ENCODE data around the gene PALLD. TPM values are rescaled to one million over a fixed set of nuclear protein-coding genes. Genes with fewer than 3 reads are reported as not detected.
A peak's percentile ranks its signal among the peaks of the same experiment; 100 is the strongest.

The PALLD gene
- total RNA-seq, 1 donor from 2014 or later = 16.4 TPM

DNA sequence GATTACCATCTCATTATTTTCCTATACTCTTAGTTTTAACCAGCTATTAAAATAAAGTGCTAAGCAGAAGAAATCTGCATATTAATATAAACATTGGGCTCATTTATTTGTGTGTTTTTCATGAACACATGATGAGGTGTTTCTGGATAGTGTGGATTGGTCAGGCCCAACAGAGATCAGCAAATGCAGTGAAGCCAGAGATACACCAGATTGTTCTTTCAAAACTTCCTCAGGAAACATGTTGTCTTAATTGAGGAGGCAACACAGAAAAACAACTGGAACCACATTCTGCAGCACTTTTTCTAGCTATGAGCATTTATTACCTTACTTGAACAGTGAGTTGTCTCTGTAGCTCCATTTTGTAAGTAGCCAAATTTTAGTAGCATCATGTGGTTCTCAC lies 69.9 kb downstream of the PALLD start:
- TF ChIP-seq, protein P1, sequence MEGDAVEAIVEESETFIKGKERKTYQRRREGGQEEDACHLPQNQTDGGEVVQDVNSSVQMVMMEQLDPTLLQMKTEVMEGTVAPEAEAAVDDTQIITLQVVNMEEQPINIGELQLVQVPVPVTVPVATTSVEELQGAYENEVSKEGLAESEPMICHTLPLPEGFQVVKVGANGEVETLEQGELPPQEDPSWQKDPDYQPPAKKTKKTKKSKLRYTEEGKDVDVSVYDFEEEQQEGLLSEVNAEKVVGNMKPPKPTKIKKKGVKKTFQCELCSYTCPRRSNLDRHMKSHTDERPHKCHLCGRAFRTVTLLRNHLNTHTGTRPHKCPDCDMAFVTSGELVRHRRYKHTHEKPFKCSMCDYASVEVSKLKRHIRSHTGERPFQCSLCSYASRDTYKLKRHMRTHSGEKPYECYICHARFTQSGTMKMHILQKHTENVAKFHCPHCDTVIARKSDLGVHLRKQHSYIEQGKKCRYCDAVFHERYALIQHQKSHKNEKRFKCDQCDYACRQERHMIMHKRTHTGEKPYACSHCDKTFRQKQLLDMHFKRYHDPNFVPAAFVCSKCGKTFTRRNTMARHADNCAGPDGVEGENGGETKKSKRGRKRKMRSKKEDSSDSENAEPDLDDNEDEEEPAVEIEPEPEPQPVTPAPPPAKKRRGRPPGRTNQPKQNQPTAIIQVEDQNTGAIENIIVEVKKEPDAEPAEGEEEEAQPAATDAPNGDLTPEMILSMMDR (IDR thresholded peaks at IDR 0.05; ENCODE audit: unreplicated experiment) = no peak
- no peak for DNase-seq (ENCODE audit: low spot score)
- H3K4me3 Mint-ChIP-seq (ENCODE audit: unreplicated experiment) = no peak overlapping the region

DNA sequence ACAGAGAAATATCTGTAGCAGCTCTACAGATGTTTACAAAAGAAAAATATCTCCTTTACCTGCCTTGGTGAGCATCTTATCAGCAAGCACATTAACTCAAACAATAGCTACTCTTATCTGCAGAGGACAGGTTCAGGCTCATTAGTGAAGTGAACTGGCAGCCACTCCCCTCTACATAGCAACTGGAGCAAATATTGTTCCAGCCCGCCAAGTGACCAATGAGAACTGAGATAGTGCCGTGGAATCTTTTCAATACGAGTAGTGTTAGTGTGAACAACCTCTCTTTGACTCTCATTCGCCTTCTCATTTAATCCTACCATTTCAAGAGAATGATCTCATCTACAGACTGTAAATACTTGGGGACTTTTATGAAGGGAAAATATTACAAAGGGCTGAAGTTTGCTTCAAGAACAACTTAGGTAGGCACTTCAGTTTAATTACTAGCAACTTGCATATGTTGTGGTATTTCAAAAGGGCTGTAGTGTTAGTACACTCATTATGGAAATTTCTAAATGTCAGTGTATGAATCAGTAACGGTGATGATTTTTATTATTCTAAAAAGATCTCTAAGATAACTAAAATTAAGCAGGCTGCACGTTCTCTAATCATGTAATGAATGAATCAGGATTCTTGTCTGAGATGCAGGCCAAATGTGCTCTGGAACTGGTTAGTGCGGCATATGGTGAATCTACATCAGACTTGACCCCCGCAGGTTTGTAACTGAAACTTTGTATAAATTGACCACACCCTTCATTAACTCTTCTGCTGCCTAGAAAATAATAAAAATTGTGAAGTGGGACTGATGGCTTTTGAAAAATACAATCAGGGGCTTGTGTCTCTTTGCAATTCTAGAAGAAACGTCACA lies 72.4 kb downstream of the PALLD start:
- TF ChIP-seq, protein P1 (IDR thresholded peaks at IDR 0.05; ENCODE audit: unreplicated experiment) = no peak
- Mint-ChIP-seq H3K27me3 (ENCODE audit: unreplicated experiment) (peaks cover 6% of the 10 kb centered on the region), H3K27ac (ENCODE audit: unreplicated experiment) (peak overlapping the region; percentile 99), H3K4me1 (ENCODE audit: unreplicated experiment) (peaks cover 37% of the 10 kb centered on the region), H3K4me3 (ENCODE audit: unreplicated experiment) (peak overlapping the region; percentile 78), H3K9me3 (ENCODE audit: unreplicated experiment) (no peaks in the 10 kb centered on the region), H3K36me3 (ENCODE audit: low read depth, unreplicated experiment) (no peaks in the 10 kb centered on the region)
- DNase-seq (ENCODE audit: low spot score) = peak; percentile 59

More for the DNA sequence above, 69.9 kb downstream of the PALLD start:
- Mint-ChIP-seq H3K27me3 (ENCODE audit: unreplicated experiment) (no peaks in the 10 kb centered on the region), H3K36me3 (ENCODE audit: low read depth, unreplicated experiment) (no peaks in the 10 kb centered on the region), H3K27ac (ENCODE audit: unreplicated experiment) (no peak overlapping the region), H3K4me1 (ENCODE audit: unreplicated experiment) (peaks cover 34% of the 10 kb centered on the region), H3K9me3 (ENCODE audit: unreplicated experiment) (no peaks in the 10 kb centered on the region)

DNA sequence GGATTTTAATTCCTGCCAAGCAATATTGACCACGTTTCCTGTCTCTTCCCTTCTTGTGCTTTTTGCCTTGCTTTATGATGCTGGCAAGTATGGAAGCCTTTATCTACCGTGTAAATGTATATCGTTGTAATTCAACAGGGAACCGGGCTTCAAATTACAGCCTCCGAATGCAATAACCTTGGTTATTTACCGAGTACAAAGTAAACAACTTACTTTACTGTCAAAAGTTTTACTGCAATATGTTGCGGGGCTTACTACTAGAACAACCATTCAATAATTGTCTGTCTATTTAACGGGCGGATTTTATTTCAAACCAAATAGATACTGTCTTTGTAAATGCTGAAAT lies 73.1 kb downstream of the PALLD start:
- no peaks in the 10 kb centered on the region for H3K36me3 Mint-ChIP-seq (ENCODE audit: low read depth, unreplicated experiment)
- no peak for DNase-seq (ENCODE audit: low spot score)
- no peak overlapping the region for H3K4me3 Mint-ChIP-seq (ENCODE audit: unreplicated experiment)
- TF ChIP-seq, protein P1 (IDR thresholded peaks at IDR 0.05; ENCODE audit: unreplicated experiment) = no peak
- H3K27me3 Mint-ChIP-seq (ENCODE audit: unreplicated experiment) = peaks cover 6% of the 10 kb centered on the region
- peak overlapping the region; percentile 99 for H3K27ac Mint-ChIP-seq (ENCODE audit: unreplicated experiment)
- H3K4me1 Mint-ChIP-seq (ENCODE audit: unreplicated experiment) = peaks cover 36% of the 10 kb centered on the region
- H3K9me3 Mint-ChIP-seq (ENCODE audit: unreplicated experiment) = no peaks in the 10 kb centered on the region

GRCh38 chr4:168570466-168570865 lies 73.6 kb downstream of the PALLD start:
- no peaks in the 10 kb centered on the region for H3K36me3 Mint-ChIP-seq (ENCODE audit: low read depth, unreplicated experiment)
- peaks cover 6% of the 10 kb centered on the region for H3K27me3 Mint-ChIP-seq (ENCODE audit: unreplicated experiment)
- TF ChIP-seq, protein P1 (IDR thresholded peaks at IDR 0.05; ENCODE audit: unreplicated experiment) = no peak
- H3K27ac Mint-ChIP-seq (ENCODE audit: unreplicated experiment) = no peak overlapping the region
- no peak for DNase-seq (ENCODE audit: low spot score)
- peaks cover 30% of the 10 kb centered on the region for H3K4me1 Mint-ChIP-seq (ENCODE audit: unreplicated experiment)
- H3K9me3 Mint-ChIP-seq (ENCODE audit: unreplicated experiment) = no peaks in the 10 kb centered on the region
- no peak overlapping the region for H3K4me3 Mint-ChIP-seq (ENCODE audit: unreplicated experiment)

DNA sequence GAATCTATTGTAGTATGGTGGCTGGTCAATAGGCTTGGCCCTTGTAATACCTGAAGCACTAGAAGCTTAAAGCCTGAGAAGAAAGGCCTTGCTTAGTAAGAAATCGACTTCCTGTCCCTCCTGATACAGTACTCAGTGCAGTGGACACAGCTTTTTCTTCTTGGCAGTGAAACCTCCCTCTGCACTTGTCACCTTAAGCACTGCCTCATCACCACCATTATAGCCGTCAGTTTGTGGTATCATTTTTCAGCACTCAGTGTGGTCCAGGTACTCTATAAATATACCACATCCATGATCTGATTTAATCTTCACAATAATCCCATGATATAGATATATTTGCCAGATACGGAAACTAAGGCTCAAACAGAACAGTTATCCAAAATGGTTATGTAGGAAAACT lies 75.2 kb downstream of the PALLD start:
- Mint-ChIP-seq H3K4me3 (ENCODE audit: unreplicated experiment) (no peak overlapping the region), H3K27me3 (ENCODE audit: unreplicated experiment) (peaks cover 6% of the 10 kb centered on the region), H3K9me3 (ENCODE audit: unreplicated experiment) (no peaks in the 10 kb centered on the region), H3K4me1 (ENCODE audit: unreplicated experiment) (peaks cover 19% of the 10 kb centered on the region), H3K27ac (ENCODE audit: unreplicated experiment) (peak overlapping the region; percentile 48), H3K36me3 (ENCODE audit: low read depth, unreplicated experiment) (no peaks in the 10 kb centered on the region)
- no peak for DNase-seq (ENCODE audit: low spot score)
- TF ChIP-seq, protein P1 (IDR thresholded peaks at IDR 0.05; ENCODE audit: unreplicated experiment) = no peak
